ENCODE results near the gene GBA2.

The GBA2 gene

DNA sequence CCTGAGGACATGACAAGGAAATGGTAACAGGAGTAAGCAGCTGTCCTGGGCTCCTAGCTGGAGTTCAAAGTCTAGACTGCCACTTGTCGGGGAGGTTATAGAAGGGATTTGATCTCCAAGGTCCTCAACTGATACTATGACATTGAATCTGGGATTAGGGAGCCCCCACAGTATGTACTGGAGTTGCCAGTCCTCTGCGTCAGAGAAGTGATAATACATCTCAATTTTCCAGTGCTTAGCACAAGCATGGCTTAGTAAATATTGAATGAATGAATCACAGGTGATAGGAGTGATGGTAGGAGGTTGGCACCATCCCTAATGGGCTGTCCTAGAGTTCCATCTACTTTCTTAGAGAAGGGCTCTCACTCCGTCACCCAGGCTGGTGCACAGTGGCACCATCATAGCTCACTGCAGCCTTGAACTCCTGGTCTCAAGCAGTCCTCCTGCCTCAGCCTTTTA lies 53.1 kb downstream of the GBA2 start:
- TF ChIP-seq POLR2AphosphoS5 (IDR thresholded peaks at IDR 0.05; ENCODE audit: low read depth, low read length), result 0 out of 2 replicates have a peak, but pooled peaks have one; percentile 19
- TF ChIP-seq REST (IDR thresholded peaks at IDR 0.05; ENCODE audit: insufficient read depth in 1 of 2, low read depth in 2 of 2, low read length in 2 of 2), result no peak

DNA sequence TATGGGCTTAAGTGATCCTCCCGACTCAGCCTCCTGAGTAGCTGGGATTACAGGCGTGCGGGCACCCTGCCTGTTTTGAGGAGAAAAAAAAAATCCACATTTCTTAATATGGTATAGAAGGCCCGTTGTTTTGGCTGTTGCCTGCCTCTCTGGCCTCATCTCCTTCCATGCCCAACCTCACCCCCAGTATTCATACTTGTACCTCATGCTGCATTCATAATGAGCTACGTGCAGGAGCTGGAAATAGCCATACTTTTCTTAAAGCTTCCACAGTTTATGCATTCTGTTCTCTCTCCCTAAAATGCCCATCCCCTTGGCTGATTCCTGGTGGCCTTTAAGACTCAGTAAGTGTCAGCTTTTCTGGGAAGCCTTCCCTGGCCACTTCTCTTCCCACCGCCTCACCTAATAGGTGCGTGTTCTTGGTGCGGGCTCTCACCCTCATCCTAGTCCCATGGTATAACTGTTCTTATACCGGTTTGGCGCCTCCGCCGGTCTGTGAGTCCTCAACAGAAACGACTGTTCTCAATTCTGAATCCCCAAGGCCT lies 57.2 kb downstream of the GBA2 start:
- TF ChIP-seq TAF1 (IDR thresholded peaks at IDR 0.05; ENCODE audit: borderline replicate concordance, insufficient read depth, low read length) (no peak), REST (IDR thresholded peaks at IDR 0.05; ENCODE audit: insufficient read depth in 1 of 2, low read depth in 2 of 2, low read length in 2 of 2) (no peak), SIN3A (IDR thresholded peaks at IDR 0.05; ENCODE audit: borderline replicate concordance, insufficient read depth, low read length) (no peak), POLR2AphosphoS5 (IDR thresholded peaks at IDR 0.05; ENCODE audit: low read depth, low read length) (no peak), FOXP2 (optimal IDR thresholded peaks at IDR 0.05; ENCODE audit: borderline replicate concordance, extremely low read depth, extremely low read length, insufficient read depth) (no peak)

GRCh38 chr9:35691334-35691650 lies 57.7 kb downstream of the GBA2 start:
- no peak for TF ChIP-seq POLR2AphosphoS5 (IDR thresholded peaks at IDR 0.05; ENCODE audit: low read depth, low read length)
- no peak for TF ChIP-seq FOXP2 (optimal IDR thresholded peaks at IDR 0.05; ENCODE audit: borderline replicate concordance, extremely low read depth, extremely low read length, insufficient read depth)

GRCh38 chr9:35690614-35691333 lies 58.3 kb downstream of the GBA2 start:
- no peak for TF ChIP-seq SIN3A (IDR thresholded peaks at IDR 0.05; ENCODE audit: borderline replicate concordance, insufficient read depth, low read length)
- TF ChIP-seq REST (IDR thresholded peaks at IDR 0.05; ENCODE audit: insufficient read depth in 1 of 2, low read depth in 2 of 2, low read length in 2 of 2), result no peak
- no peak for TF ChIP-seq TAF1 (IDR thresholded peaks at IDR 0.05; ENCODE audit: borderline replicate concordance, insufficient read depth, low read length)
- TF ChIP-seq POLR2AphosphoS5 (IDR thresholded peaks at IDR 0.05; ENCODE audit: low read depth, low read length), result no peak
- no peak for TF ChIP-seq FOXP2 (optimal IDR thresholded peaks at IDR 0.05; ENCODE audit: borderline replicate concordance, extremely low read depth, extremely low read length, insufficient read depth)

DNA sequence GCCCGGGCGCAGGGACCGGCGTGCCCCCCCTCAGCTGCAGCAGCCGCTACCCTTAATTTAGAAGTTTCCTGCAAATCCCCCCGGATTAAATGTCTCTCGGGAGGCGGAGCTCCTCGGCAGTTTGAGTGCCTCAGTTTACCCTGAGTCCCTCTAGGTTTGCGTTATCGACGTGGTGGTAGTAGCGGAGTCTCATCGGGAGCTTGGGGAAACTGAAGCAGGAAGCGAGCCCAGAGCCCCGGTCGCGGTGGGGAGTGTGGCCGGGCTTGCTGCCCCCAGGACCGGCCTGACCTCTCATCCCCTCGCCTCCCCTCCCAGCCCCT lies 58.8 kb downstream of the GBA2 start:
- TF ChIP-seq REST (IDR thresholded peaks at IDR 0.05; ENCODE audit: insufficient read depth in 1 of 2, low read depth in 2 of 2, low read length in 2 of 2), result no peak
- no peak for TF ChIP-seq SIN3A (IDR thresholded peaks at IDR 0.05; ENCODE audit: borderline replicate concordance, insufficient read depth, low read length)
- no peak for TF ChIP-seq POLR2AphosphoS5 (IDR thresholded peaks at IDR 0.05; ENCODE audit: low read depth, low read length)
- no peak for TF ChIP-seq FOXP2 (optimal IDR thresholded peaks at IDR 0.05; ENCODE audit: borderline replicate concordance, extremely low read depth, extremely low read length, insufficient read depth)
- TF ChIP-seq TAF1 (IDR thresholded peaks at IDR 0.05; ENCODE audit: borderline replicate concordance, insufficient read depth, low read length), result no peak

All from PFSK-1 (cell line).